ENCODE measurements around the gene ZNF735.
"Not testable (repeated sequence)": the region's sequence is repeated elsewhere in the genome, so short reads cannot be mapped to it uniquely, and the experiment has no call there.

Gene ZNF735

GRCh38 chr7:64206903-64207302 lies at the start of gene ZNF735:
Gene ZNF735, plus strand, starts transcription at chr7:64207203. Its CDS starts 0 bp downstream, at chr7:64207203.
- H3K27ac ChIP-seq (ENCODE audit: low read depth in 2 of 2, low read length in 2 of 2): no peak within 1 kb of the TSS
- no peak within 1 kb of the TSS for H3K4me3 ChIP-seq (ENCODE audit: low read length in 2 of 2)
- no peak within 1 kb of the TSS for H3K9ac ChIP-seq (ENCODE audit: low read depth in 1 of 2, low read length in 2 of 2)
- peaks cover 0 to 3% of the 10 kb centered on the region in 2 donors for H3K9me3 ChIP-seq (ENCODE audit: control insufficient read depth in 2 of 2, low read length in 2 of 2)
- no peaks in the 10 kb centered on the region for H3K27me3 ChIP-seq (ENCODE audit: control insufficient read depth in 2 of 2, insufficient read depth in 2 of 2, low read length in 2 of 2)
- H3K4me1 ChIP-seq (ENCODE audit: control insufficient read depth in 2 of 2, insufficient read depth in 2 of 2, low read length in 2 of 2): no peaks in the 10 kb centered on the region
- H3K36me3 ChIP-seq (ENCODE audit: control insufficient read depth in 2 of 2, insufficient read depth in 2 of 2, low read length in 2 of 2): no peaks in the 10 kb centered on the region

GRCh38 chr7:64170974-64171373 lies 36.0 kb upstream of the ZNF735 start:
- not testable (repeated sequence) for H3K4me3 ChIP-seq (ENCODE audit: low read length in 2 of 2); H3K27me3 ChIP-seq (ENCODE audit: control insufficient read depth in 2 of 2, insufficient read depth in 2 of 2, low read length in 2 of 2); H3K36me3 ChIP-seq (ENCODE audit: control insufficient read depth in 2 of 2, insufficient read depth in 2 of 2, low read length in 2 of 2); H3K9me3 ChIP-seq (ENCODE audit: control insufficient read depth in 2 of 2, low read length in 2 of 2); H3K9ac ChIP-seq (ENCODE audit: low read depth in 1 of 2, low read length in 2 of 2); H3K4me1 ChIP-seq (ENCODE audit: control insufficient read depth in 2 of 2, insufficient read depth in 2 of 2, low read length in 2 of 2); H3K27ac ChIP-seq (ENCODE audit: low read depth in 2 of 2, low read length in 2 of 2)

- no peaks in the 10 kb centered on the region for H3K27me3 ChIP-seq (ENCODE audit: control insufficient read depth in 2 of 2, insufficient read depth in 2 of 2, low read length in 2 of 2)
- H3K36me3 ChIP-seq (ENCODE audit: control insufficient read depth in 2 of 2, insufficient read depth in 2 of 2, low read length in 2 of 2): no peaks in the 10 kb centered on the region
- H3K27ac ChIP-seq (ENCODE audit: low read depth in 2 of 2, low read length in 2 of 2): no peak overlapping the region
- no peaks in the 10 kb centered on the region for H3K4me1 ChIP-seq (ENCODE audit: control insufficient read depth in 2 of 2, insufficient read depth in 2 of 2, low read length in 2 of 2)
- no peak overlapping the region for H3K9ac ChIP-seq (ENCODE audit: low read depth in 1 of 2, low read length in 2 of 2)
- H3K4me3 ChIP-seq (ENCODE audit: low read length in 2 of 2): no peak overlapping the region
- peaks cover 0 to 2% of the 10 kb centered on the region in 2 donors for H3K9me3 ChIP-seq (ENCODE audit: control insufficient read depth in 2 of 2, low read length in 2 of 2)
Measured at GRCh38 chr7:64174328-64174727, 32.7 kb upstream of the ZNF735 start.

DNA sequence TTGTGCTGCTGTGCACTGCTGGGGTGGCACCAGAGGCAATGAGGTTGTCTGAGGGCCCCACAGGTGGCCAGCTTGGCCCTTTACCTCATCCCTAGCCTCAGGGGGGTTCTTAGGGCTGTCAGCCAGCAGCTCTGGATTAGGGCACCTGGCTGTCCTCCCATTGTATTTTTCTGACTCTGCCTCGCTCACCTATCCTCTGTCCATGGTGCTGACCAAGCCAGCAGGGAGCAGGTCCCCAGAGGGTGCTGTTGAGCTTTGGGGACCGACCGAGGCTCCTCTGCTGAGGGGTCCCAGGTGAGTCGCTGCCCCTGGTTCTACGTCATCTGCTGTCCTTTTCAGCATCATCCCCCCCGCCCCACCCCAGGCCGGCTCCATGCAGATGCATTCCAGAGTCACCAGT lies 32.1 kb upstream of the ZNF735 start:
- Histone ChIP-seq H3K27me3 (ENCODE audit: control insufficient read depth in 2 of 2, insufficient read depth in 2 of 2, low read length in 2 of 2) (no peaks in the 10 kb centered on the region), H3K4me3 (ENCODE audit: low read length in 2 of 2) (no peak overlapping the region), H3K9me3 (ENCODE audit: control insufficient read depth in 2 of 2, low read length in 2 of 2) (peaks cover 0 to 2% of the 10 kb centered on the region in 2 donors), H3K9ac (ENCODE audit: low read depth in 1 of 2, low read length in 2 of 2) (no peak overlapping the region), H3K36me3 (ENCODE audit: control insufficient read depth in 2 of 2, insufficient read depth in 2 of 2, low read length in 2 of 2) (no peaks in the 10 kb centered on the region), H3K4me1 (ENCODE audit: control insufficient read depth in 2 of 2, insufficient read depth in 2 of 2, low read length in 2 of 2) (no peaks in the 10 kb centered on the region), H3K27ac (ENCODE audit: low read depth in 2 of 2, low read length in 2 of 2) (no peak overlapping the region)

DNA sequence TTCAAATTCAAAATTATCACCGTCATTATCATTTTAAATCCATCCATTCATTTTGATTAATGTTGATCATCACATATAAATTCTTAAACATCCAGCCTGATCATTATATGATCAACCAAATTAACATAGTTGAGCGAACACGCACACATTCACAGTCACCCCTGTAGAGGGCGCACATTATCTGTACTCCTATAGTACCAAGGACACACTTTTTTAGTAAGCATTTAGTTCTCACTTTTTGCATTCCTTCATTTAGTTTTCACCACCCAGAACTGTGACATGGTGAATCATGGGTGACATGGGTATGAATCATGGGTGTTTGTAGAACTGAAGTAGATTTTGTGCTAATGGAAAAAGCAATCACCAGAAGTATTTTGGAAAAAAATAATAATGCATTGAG lies 26.0 kb upstream of the ZNF735 start:
- Histone ChIP-seq H3K9ac (ENCODE audit: low read depth in 1 of 2, low read length in 2 of 2) (no peak overlapping the region), H3K4me3 (ENCODE audit: low read length in 2 of 2) (no peak overlapping the region), H3K4me1 (ENCODE audit: control insufficient read depth in 2 of 2, insufficient read depth in 2 of 2, low read length in 2 of 2) (no peaks in the 10 kb centered on the region), H3K27ac (ENCODE audit: low read depth in 2 of 2, low read length in 2 of 2) (no peak overlapping the region), H3K36me3 (ENCODE audit: control insufficient read depth in 2 of 2, insufficient read depth in 2 of 2, low read length in 2 of 2) (no peaks in the 10 kb centered on the region), H3K27me3 (ENCODE audit: control insufficient read depth in 2 of 2, insufficient read depth in 2 of 2, low read length in 2 of 2) (no peaks in the 10 kb centered on the region), H3K9me3 (ENCODE audit: control insufficient read depth in 2 of 2, low read length in 2 of 2) (no peaks in the 10 kb centered on the region)

DNA sequence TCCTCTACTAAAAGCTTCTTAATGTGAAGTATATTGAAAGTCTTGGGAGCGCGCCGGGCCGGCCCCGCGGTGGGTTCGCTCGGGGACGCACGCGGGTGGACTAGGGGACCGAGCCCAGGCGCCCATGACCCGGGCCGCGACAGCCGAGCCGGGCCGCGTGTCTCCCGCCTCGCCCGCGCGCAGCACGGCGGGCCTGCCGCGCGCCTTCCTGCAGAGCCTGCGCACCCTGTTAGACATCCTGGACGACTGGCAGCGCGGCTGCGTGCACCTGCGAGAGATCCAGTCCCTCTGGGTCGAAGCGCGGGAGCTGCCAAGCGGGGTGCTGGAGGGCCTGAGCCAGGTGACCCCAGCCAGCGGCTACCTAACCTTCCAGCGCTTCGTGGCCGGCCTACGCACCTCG lies 25.4 kb upstream of the ZNF735 start:
- Histone ChIP-seq H3K27ac (ENCODE audit: low read depth in 2 of 2, low read length in 2 of 2) (no peak overlapping the region), H3K9me3 (ENCODE audit: control insufficient read depth in 2 of 2, low read length in 2 of 2) (no peaks in the 10 kb centered on the region), H3K27me3 (ENCODE audit: control insufficient read depth in 2 of 2, insufficient read depth in 2 of 2, low read length in 2 of 2) (no peaks in the 10 kb centered on the region), H3K9ac (ENCODE audit: low read depth in 1 of 2, low read length in 2 of 2) (no peak overlapping the region), H3K36me3 (ENCODE audit: control insufficient read depth in 2 of 2, insufficient read depth in 2 of 2, low read length in 2 of 2) (no peaks in the 10 kb centered on the region), H3K4me3 (ENCODE audit: low read length in 2 of 2) (no peak overlapping the region), H3K4me1 (ENCODE audit: control insufficient read depth in 2 of 2, insufficient read depth in 2 of 2, low read length in 2 of 2) (no peaks in the 10 kb centered on the region)

- Histone ChIP-seq H3K27ac (ENCODE audit: low read depth in 2 of 2, low read length in 2 of 2) (no peak overlapping the region), H3K9ac (ENCODE audit: low read depth in 1 of 2, low read length in 2 of 2) (no peak overlapping the region), H3K4me3 (ENCODE audit: low read length in 2 of 2) (no peak overlapping the region), H3K9me3 (ENCODE audit: control insufficient read depth in 2 of 2, low read length in 2 of 2) (no peaks in the 10 kb centered on the region), H3K27me3 (ENCODE audit: control insufficient read depth in 2 of 2, insufficient read depth in 2 of 2, low read length in 2 of 2) (no peaks in the 10 kb centered on the region), H3K4me1 (ENCODE audit: control insufficient read depth in 2 of 2, insufficient read depth in 2 of 2, low read length in 2 of 2) (no peaks in the 10 kb centered on the region), H3K36me3 (ENCODE audit: control insufficient read depth in 2 of 2, insufficient read depth in 2 of 2, low read length in 2 of 2) (no peaks in the 10 kb centered on the region)
Measured at GRCh38 chr7:64182036-64182790, 24.8 kb upstream of the ZNF735 start.

- Histone ChIP-seq H3K27ac (ENCODE audit: low read depth in 2 of 2, low read length in 2 of 2) (no peak overlapping the region), H3K4me3 (ENCODE audit: low read length in 2 of 2) (no peak overlapping the region), H3K36me3 (ENCODE audit: control insufficient read depth in 2 of 2, insufficient read depth in 2 of 2, low read length in 2 of 2) (no peaks in the 10 kb centered on the region), H3K27me3 (ENCODE audit: control insufficient read depth in 2 of 2, insufficient read depth in 2 of 2, low read length in 2 of 2) (no peaks in the 10 kb centered on the region), H3K9ac (ENCODE audit: low read depth in 1 of 2, low read length in 2 of 2) (no peak overlapping the region), H3K9me3 (ENCODE audit: control insufficient read depth in 2 of 2, low read length in 2 of 2) (no peaks in the 10 kb centered on the region), H3K4me1 (ENCODE audit: control insufficient read depth in 2 of 2, insufficient read depth in 2 of 2, low read length in 2 of 2) (no peaks in the 10 kb centered on the region)
Measured at GRCh38 chr7:64183126-64183742, 23.8 kb upstream of the ZNF735 start.

DNA sequence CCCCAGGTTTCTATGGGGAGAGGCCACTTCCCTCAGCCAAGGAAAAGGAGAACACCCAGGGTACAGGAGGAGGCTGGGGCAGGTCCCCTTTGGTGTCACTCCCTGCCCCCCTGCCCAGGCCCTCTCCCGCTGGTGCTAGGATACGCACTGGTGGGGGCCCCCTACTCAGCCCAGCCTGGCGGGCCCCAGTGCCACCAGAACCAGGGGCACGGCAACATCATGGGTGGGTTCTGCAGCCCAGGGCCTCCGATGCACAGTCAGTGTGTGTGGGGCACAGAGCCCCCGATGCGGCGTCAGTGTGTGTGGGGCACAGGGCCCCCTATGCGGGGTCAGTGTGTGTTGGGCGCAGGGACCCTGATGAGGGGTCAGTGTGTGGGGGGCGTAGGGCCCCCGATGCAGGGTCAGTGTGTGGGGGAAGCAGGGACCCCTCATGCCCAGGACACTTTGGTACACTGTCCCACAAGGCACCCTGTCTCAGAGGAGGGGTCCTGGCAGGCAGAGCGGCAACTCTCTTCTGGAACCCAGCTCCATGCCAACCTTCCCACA lies 23.1 kb upstream of the ZNF735 start:
- no peak overlapping the region for H3K9ac ChIP-seq (ENCODE audit: low read depth in 1 of 2, low read length in 2 of 2)
- H3K27ac ChIP-seq (ENCODE audit: low read depth in 2 of 2, low read length in 2 of 2): no peak overlapping the region
- no peaks in the 10 kb centered on the region for H3K9me3 ChIP-seq (ENCODE audit: control insufficient read depth in 2 of 2, low read length in 2 of 2)

GRCh38 chr7:64184376-64184775 lies 22.6 kb upstream of the ZNF735 start:
- Histone ChIP-seq H3K36me3 (ENCODE audit: control insufficient read depth in 2 of 2, insufficient read depth in 2 of 2, low read length in 2 of 2) (no peaks in the 10 kb centered on the region), H3K9me3 (ENCODE audit: control insufficient read depth in 2 of 2, low read length in 2 of 2) (no peaks in the 10 kb centered on the region), H3K27me3 (ENCODE audit: control insufficient read depth in 2 of 2, insufficient read depth in 2 of 2, low read length in 2 of 2) (no peaks in the 10 kb centered on the region), H3K4me3 (ENCODE audit: low read length in 2 of 2) (no peak overlapping the region), H3K9ac (ENCODE audit: low read depth in 1 of 2, low read length in 2 of 2) (no peak overlapping the region), H3K27ac (ENCODE audit: low read depth in 2 of 2, low read length in 2 of 2) (no peak overlapping the region), H3K4me1 (ENCODE audit: control insufficient read depth in 2 of 2, insufficient read depth in 2 of 2, low read length in 2 of 2) (no peaks in the 10 kb centered on the region)

More for the DNA sequence above, 23.1 kb upstream of the ZNF735 start:
- no peaks in the 10 kb centered on the region for H3K4me1 ChIP-seq (ENCODE audit: control insufficient read depth in 2 of 2, insufficient read depth in 2 of 2, low read length in 2 of 2)
- H3K27me3 ChIP-seq (ENCODE audit: control insufficient read depth in 2 of 2, insufficient read depth in 2 of 2, low read length in 2 of 2): no peaks in the 10 kb centered on the region
- H3K36me3 ChIP-seq (ENCODE audit: control insufficient read depth in 2 of 2, insufficient read depth in 2 of 2, low read length in 2 of 2): no peaks in the 10 kb centered on the region
- H3K4me3 ChIP-seq (ENCODE audit: low read length in 2 of 2): no peak overlapping the region
